ACHN (cell line): Measurements from ENCODE around the gene SIRT7.

Experiments used
- DNase-seq: peaks from one replicate; pipeline ENCODE4 v3.0.0-alpha.2; 2015
- in situ Hi-C: cut with HindIII; loops from 2 replicates; pipeline ENCODE4 v1.10.0; 2017; ENCODE audit warnings: low sequenced_read_pairs, low pct_ligation_motif_present, low pct_unique_long_range_greater_than_20kb

SIRT7 gene

DNA sequence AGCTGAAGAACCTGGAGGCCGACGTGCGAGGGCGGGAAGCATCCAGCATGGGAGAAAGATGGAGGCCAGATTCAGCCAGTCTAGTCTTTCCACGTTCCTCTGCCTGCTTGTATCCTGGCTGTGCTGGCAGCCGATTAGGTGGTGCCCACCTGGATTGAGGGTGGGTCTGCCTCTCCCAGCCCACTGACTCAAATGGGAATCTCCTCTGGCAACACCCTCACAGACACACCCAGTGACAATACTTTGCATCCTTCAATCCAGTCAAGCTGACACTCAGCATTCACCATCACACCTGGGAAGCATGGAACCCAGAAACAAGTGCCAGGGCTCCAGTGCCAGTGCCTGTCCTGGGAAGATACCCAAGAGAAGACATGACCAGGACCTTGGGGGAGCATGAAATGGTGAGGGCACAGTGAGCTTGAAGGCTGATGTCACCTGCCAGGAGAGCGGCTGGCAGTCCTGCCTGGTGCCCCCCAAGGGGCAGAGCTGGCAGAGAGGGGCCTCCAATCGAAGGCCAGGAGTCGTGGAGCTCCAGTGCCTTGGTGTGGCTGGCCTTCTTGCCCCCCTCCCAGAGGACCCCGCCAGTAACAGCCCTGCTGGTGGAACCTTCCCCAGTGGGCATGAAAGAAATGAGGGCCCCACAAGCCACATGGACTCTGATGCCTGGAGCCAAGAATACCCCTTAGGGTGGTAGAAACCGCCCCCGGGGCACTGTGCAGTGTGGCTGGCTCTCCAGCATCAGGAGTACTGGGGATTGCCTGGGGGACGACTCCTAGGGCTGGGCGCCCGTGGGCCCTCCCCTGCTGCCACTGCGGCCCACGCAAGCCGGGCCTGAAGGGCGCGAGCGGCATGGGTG lies 16.6 kb downstream of the SIRT7 start:
- no peak for DNase-seq
- in situ Hi-C loops, result no loop called here

DNA sequence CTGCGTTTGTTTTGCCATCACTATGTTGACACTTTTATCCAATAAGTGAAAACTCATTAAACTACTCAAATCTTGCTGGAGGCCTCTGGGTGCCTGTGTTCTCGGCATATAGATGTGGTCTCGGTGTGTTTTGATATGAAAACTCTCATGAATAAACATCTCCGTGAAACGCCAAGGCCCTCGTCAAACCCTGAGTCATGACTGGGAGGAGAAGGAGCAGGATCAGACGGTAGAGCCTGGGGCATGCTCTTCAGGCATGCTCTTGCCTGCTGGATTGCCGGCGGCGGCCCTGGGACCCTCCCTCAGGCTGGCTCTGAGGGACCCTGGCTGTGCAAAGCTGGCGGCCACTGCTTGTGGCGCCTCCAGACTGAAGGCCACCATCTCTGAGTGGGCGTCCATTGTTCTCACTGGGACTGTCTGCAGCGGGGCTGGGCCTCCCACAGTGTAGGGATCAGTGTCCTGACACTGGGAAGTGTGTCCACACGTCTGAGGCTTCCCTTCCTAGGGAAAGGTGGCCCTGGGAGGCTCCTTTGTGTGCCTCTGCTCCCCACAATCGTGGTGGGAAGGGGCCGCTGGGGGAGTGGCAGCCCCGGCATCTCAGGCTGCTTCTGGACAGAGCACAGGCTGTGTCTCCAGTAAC lies 17.7 kb downstream of the SIRT7 start:
- in situ Hi-C loops, result no loop called here
- no peak for DNase-seq

DNA sequence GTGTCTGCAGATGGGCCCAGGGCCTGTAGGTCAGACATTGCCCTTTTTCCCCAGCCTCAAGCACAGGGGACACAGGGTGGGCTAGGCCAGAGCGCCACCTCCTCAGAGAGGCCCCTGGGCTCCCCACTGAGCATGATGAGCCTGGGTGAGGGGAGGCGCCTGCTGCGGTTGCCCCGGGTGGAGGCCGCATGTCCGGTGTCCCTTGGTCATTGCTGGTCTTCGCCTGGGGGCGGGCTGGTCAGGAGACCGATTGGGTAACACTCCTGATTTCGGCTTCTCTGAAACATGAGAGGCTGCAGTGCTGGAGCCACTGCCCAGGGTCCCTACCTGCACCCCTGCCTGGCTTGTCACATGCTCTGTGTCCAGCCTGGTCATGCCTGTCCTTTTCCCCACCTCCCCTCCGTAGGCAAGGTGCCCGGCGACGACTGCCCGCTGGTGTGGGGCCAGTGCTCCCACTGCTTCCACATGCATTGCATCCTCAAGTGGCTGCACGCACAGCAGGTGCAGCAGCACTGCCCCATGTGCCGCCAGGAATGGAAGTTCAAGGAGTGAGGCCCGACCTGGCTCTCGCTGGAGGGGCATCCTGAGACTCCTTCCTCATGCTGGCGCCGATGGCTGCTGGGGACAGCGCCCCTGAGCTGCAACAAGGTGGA lies 18.3 kb downstream of the SIRT7 start:
- DNase-seq, result no peak
- in situ Hi-C loops, result no loop called here

DNA sequence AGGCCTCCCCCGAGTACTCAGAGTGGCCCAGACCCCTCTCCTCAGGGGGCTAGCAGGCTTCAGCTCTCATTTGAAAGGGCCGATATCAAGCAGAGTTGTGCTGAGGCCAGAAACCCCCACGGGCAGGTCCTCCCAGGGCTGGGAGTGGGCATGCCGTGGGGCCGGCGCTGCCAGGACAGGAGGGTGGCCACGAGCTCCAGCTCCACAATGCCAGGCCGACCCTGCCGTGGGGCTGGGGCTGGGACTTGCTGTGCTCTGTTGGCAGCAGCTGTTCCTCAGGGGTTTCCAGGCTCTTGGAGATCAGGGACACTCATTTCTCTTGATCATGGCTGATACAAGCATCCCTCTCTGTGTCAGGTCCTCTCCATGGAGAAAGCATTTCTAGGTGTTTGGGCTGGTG lies 19.1 kb downstream of the SIRT7 start:
- DNase-seq, result no peak
- in situ Hi-C loops, result no loop called here

DNA sequence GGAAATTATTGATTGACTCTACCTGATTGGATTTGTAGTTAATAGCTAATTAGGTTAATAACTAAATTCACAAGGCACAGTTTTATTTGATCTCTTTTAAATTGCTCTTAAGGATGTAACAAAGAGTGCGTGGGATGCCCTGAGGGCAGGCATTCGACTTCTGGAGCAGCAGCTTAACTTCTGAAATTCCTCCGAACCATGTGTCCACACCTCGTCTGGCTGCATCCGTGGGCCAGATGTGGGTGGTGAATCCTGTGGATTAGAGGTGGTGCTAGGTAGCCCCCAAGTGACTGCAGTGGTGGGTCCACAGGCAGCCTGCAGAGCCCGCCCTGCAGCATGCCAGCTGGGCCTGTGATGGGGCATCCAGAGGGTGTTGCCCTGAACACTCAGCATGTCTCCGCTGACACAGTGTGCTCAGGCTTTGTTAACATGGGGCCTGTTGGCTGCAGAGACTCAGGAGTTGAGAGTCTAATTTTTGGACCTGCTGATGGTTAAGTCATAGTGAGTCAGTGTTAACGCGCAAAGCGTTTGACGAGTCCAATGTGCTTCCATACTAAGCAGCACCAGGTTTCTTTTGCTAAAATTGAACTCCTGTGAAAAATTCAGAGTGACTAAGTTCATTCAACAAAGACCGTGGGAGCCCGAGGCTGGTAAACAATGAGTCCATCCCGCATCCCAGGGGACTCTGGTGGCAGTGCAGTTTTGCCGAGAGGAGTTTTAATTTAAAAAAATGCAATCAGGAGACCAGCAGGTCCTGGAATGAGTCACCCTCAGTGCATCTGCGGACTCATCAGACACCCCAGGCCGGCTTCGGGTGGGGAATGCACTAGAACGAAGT lies 19.7 kb downstream of the SIRT7 start:
- DNase-seq, result peak; percentile 79
- in situ Hi-C loops, result no loop called here

DNA sequence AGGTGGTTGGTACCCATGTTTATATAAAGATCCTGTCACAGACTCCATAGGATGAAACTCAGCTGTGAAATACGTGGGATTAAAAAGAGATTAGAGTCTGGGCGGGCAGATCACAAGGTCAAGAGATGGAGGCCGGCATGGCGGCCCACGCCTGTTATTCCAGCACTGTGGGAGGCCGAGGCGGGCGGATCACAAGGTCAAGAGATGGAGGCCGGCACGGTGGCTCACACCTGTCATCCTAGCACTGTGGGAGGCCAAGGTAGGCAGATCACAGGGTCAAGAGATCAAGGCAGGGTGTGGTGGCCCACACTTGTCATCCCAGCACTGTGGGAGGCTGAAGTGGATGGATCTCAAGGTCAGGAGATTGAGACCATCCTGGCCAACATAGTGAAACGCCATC lies 22.6 kb downstream of the SIRT7 start:
- DNase-seq, result no peak
- in situ Hi-C loops, result no loop called here

DNA sequence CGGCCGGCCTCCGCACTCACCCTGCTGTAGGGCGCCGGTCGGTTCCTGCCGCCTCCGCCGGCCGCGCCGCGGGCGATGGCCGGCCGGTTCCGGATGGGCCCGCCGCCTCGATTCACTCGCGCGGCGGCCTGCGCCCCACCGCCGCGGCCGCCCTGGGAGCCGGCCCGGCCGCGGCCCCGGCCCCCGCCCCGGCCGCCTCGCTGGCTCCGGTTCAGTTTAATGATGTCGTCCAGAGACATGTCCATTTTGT lies 26.7 kb downstream of the SIRT7 start:
- in situ Hi-C loops, result no loop called here
- DNase-seq, result no peak

DNA sequence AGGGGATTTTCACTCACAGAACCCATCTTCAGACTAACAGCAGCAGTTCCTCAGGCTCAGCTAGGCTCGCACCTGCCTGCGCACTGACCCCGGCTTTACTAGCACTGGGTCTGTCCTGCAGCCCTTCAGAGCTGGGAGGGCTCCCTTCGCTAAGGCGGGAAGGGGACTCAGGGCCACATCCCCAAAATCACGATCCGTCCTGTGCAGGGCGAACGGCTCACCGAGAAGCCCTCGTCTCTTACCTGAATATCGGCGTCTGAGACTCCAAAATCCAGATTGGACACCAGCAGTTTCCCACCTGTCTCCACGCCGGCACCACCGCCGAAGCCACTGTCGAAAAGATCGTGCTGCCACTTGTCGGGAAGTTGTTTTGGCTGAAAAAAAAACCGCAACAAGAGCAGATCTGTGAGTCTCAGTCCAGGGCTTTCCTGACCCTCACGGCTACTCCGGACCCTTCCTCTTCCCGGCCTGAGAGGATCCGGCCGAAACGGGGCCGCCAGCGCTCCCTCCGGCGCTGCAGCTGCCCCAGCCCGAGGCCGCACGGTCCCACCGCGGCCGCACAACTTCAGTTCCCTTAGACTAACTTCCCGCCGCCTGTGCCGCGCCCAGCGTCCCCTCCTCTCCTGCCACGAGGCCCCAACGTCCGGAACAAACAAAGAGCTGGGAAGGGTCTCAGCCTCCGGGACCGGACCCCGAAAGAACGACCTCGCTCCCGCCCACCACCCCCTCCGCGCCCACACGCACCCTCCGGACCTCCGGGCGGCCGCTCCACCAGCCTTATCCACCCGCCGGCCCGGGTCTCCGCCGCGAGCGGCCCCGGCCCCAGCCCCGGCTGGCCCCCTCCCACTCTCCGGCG lies 27.3 kb downstream of the SIRT7 start:
- no peak for DNase-seq
- in situ Hi-C loops, result no loop called here

DNA sequence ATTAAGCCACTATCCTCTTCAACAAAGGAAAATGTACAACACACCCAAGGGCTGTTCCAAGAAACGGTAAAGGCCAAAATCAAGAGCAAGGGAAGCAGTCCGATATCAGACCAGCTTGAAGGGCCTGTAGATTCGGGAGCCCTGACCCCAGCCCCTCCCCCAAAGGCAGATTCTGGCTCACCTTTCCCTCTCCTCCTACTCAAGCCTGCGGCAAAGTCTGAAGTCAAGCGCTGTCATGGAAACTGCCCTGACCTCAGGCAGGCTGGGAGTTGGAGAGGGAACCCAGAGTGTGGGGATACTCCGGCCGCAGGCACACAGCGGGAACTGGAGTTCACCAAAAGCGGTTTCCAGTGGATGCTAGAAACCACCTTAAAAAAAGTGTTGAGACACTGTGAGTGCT lies 28.4 kb downstream of the SIRT7 start:
- DNase-seq, result no peak
- in situ Hi-C loops, result no loop called here

DNA sequence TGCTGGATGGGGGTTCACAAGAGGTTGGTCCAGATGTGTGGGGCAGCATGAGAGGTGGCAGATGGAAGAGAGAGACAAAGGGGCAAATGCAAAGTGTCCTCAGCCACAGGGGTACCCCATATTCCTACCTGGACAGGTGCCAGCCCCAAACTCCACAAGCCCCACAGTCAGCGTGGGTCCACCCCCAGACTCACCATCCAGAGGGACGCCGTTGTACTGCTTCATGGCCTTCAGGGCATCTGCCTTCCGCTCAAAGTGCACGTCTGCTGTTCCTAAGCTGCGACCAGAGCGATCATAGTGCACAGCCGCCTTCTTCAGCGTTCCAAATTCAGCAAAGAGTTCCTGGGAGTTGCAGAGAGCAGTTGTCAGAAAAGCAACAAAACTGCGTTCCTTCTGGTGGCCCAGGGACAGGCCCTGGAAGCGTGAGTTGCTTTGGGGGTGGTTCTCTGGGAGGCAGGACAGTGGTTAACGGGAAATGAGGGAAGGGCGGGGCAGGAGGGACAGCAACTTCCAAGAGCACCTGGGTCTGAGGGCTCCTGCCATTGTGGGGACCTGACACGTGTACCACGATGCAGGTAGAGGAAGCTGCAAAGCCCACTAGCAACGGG lies 28.9 kb downstream of the SIRT7 start:
- DNase-seq, result no peak
- in situ Hi-C loops, result no loop called here

DNA sequence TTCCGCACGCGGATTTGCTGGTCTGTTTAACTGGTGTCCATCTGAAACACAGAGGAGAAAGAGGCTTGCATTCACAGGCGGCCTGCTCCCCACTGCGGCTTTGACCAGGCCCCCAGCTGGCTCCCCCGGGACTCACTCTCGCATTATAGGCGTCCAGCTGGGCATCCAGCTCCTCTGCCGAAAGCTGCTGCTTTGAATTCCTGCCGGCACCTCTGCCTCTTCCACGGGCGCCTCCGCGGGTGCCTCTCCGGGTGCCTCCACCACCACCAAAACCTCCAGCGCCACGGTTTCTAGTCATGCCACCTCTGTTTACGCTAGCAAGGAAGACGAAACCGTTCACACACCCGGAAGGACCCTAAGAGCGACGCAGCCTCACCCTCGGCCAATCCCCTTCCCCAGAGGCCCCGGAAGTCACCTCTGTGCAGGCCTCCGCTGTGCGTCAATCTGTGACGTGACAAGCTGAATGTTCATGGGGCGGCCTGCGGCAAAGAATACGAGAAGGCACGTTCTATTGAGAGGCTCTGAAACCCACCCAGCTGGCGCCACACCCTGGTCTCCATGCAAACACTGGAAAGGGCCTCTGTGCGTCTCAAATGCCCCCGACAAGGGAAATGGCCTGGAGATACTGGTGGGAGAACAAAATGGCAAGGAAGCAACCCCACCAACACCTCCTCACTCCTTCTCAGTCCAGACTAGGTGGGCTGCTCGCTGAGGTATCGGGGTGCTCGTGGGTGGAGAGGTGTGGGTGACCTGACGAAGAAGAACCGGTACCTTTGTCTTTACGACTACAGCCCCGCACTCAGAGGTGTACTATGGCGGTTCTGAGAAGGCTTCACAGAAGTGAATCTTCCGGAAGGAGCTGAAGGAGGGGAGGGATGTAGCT lies 29.6 kb downstream of the SIRT7 start:
- in situ Hi-C loops, result no loop called here

DNA sequence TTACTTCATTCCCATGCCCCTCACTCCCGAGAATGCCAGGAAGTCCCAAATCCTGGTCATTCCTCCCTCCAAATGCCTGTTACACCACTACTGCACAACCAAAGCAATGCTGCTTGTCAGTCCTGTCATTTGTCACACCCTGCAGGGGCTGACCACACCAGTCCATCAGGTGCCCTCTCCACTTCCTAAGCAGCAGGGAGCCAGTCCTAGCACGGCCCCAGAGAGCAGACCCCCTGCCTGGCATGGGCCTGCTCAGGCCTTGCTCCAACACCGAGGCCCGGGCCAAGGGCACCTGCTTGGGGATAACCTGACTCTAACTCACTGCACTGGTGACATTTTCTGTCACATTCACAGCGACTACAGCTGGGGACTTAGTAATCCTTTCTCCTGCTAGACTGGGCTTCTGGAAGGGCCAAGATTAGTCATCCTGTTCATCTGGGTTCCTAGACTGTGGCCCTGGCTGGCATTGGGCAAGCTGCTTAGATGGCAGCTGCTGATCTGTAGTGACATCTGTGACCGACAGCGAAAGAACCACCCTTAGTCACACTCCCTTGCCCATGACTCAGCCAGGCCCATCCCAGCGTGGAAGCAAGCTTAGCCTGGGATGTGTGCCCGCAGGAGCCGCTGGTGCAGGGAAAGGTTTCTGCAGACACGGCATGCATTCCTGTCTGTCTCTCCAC lies 32.0 kb downstream of the SIRT7 start:
- DNase-seq, result peak; percentile 93
- in situ Hi-C loops, result no loop called here

More for the DNA sequence above, 29.6 kb downstream of the SIRT7 start:
- DNase-seq, result no peak

DNA sequence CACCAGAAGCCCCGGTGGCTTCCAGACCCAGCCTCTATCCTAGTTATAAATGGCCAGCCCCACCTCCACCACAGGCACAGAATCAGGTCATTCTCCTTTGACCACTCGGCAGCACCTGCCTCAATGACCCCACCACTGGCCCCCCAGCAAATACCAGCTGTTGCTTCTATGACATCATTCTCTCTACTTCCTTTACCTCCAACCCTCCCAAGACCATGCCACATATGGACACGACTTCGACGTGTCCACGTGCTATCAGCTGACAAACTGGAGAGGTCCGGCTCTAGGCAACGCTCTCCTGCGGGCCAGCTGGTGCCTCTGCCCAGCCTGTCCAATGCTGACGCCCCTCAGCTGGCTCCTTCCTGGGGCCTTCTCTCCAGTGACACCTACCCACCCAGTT lies 32.5 kb downstream of the SIRT7 start:
- in situ Hi-C loops, result no loop called here
- no peak for DNase-seq

DNA sequence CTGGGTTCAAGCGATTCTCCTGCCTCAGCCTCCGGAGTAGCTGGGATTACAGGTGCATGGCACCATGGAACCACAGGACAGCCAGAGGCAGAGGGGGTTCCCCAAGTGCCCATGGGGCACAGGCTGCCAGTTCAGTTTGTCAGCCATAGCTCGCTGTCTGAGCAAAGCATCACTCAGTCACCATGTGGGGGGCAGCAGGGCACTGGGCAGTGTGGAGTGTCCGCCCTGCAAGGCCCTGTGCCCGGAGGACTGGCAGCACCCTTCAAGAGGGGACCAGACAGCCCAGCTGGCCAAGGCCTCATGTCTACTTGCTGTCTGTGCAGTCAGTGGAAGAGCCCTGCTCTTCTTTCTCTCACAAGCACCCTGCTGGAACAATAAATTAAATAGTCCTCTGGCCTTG lies 33.0 kb downstream of the SIRT7 start:
- no peak for DNase-seq
- in situ Hi-C loops, result no loop called here

DNA sequence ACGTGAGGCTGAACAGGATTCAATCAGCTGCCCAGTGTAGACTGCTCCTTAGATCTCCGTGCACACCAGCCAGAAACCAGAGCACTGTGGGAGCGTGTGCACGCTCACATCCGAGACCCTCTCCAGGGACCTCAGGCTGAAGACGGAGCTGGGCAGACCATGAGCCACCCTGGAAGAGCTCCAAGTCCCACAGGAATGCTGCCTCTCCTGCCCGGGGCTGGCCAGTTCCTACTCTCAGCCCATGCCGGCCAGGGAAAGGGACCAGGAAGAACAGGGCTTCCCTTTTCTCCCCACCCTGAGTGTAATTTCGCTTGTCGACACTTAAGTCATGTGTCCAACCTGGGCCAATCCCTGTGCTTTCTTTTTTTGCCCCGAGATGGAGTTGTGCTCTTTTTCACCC lies 33.5 kb downstream of the SIRT7 start:
- in situ Hi-C loops, result no loop called here

DNA sequence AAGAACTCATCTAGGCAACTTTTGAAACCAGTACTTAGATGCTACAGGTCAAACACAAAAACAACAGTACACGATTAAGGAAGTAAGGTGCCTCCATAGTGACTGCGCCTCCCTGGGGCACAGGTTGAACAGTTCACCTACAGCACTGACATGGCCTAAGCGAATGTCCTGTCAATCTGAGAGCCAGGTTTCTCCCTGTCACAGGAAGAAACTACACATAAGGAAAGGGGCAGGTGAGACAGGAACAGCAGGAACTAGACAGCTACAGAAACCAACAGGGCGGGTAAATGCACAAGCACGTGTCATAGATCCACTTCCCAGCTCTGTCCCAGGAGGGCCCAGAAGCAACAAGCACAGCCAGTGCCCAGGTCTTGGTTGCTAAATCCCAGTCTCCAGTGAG lies 38.9 kb downstream of the SIRT7 start:
- no peak for DNase-seq
- in situ Hi-C loops, result no loop called here

More for the DNA sequence above, 33.5 kb downstream of the SIRT7 start:
- no peak for DNase-seq

DNA sequence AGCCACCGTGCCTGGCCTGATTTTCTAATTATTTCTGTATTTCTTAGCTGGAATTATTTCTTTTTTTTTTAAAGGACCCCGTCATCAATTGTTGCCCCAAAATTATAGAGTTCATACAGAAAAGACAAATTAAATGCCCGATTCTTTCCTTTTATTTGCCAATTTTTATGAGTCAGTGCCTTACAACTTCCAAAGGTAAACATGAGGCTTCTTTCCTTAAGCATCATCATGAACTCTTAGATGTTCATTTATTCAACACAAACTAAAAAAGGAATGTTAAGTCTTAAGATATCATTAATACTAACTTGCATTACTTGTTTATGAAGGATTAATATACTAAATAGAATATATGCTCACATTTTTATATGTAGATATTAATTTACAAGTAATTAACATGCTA lies 39.7 kb downstream of the SIRT7 start:
- in situ Hi-C loops, result no loop called here
- no peak for DNase-seq
